Measurements from ENCODE around the gene GPR108. TPM values are rescaled to one million over a fixed set of nuclear protein-coding genes. Genes with fewer than 3 reads are reported as not detected.

Gene GPR108
- total RNA-seq, 1 experiment from 2014 or later = 53.6 TPM

DNA sequence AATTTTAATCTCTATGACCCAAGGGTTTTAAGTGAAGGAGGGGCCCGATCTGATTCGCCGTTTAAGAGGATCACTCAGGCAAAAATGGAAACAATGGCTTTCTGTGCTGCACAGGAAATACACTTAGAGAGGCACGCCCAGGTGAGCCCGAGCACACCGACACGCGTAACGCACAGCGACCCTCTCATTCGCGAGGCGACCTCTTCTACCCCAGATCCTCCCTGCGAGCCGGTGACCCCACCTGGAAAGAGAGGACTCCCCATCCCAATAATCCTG is 29.6 kb upstream of the GPR108 start:
- TF ChIP-seq CTCF (IDR thresholded peaks at IDR 0.05; ENCODE audit: insufficient read depth in 1 of 2, low read depth in 1 of 2, low read length in 1 of 2, severe bottlenecking in 1 of 2, unreplicated experiment in 1 of 2) = no peak
- POLR2A ChIA-PET = interaction anchor here (0.6 to 1.9 kb wide), 2 partner anchors 14 to 26 kb away, joined by 3 to 13 read pairs; no protein-coding TSS in a partner anchor
- DNase-seq = no peak
- peak overlapping the region; percentile 94 for H3K27ac Mint-ChIP-seq (ENCODE audit: unreplicated experiment)
- Histone ChIP-seq H3K36me3 (ENCODE audit: control insufficient read depth, insufficient read depth, low read length) (no peaks in the 10 kb centered on the region; the same call in 1 of the 2 replicates), H3K9me3 (no peaks in the 10 kb centered on the region), H3K4me1 (peaks cover 13% of the 10 kb centered on the region), H3K4me3 (ENCODE audit: low read depth, low read length) (peak overlapping the region; percentile 80), H3K27me3 (replicated peaks; ENCODE audit: control insufficient read depth, insufficient read depth, low read length) (no peaks in the 10 kb centered on the region)
- CTCF ChIA-PET = interaction anchor here (1.6 kb wide), 1 partner anchor 29 kb away, joined by 5 read pairs; no protein-coding TSS in a partner anchor
- peaks cover 10% of the 10 kb centered on the region for H3K4me1 Mint-ChIP-seq (ENCODE audit: low read depth, unreplicated experiment)
- H3K9me3 Mint-ChIP-seq (ENCODE audit: unreplicated experiment) = no peaks in the 10 kb centered on the region
- BruUV-seq (replicated peaks) = no TSS peak
- peaks cover 39% of the 10 kb centered on the region for H3K36me3 Mint-ChIP-seq (ENCODE audit: insufficient read depth, unreplicated experiment)
- H3K27me3 Mint-ChIP-seq (ENCODE audit: insufficient read depth, unreplicated experiment) = no peaks in the 10 kb centered on the region
- intact Hi-C loops (cut with micrococcal nuclease; ENCODE audit: unreplicated experiment) = loop anchor here (1.0 to 2.0 kb wide), 2 partner anchors 96 to 250 kb away; no protein-coding TSS in a partner anchor
- peak overlapping the region; percentile 80 for H3K4me3 Mint-ChIP-seq (ENCODE audit: unreplicated experiment)

DNA sequence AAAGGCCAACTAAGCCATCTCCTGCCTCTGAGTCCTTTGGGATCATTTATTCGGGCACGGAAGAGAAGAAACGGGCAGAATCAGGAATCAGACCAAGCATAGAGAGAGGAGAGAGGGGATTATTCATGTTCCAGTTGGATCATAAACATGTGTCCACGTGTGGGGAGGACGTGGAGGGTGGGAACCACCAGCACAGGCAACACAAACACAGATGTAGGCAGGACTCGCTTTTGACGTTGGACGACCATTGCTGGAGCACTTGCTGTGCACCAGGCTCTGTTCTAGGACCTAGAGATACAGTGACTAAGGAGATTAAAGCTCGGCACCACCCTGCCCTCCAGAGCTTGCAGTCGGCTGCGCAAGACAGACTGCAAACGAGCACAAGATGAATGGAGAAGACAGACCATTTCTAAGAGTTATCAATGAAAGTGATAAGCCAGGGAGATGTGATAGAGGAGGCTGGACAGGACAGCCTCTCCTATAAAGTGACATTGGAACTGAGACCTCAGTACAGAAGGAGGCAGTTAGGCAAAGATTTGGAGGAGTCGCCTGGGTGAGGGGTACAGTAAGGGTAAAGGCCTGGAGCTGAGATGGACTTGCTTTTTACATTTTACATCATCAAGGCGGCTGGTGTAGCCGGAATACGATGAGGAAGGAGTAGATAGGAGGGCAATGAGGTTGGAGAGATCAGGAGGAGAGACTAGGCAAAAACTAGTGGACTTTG is 29.1 kb upstream of the GPR108 start:
- H3K4me3 Mint-ChIP-seq (ENCODE audit: unreplicated experiment) = peak overlapping the region; percentile 80
- H3K27ac Mint-ChIP-seq (ENCODE audit: unreplicated experiment) = peak overlapping the region; percentile 94
- POLR2A ChIA-PET = interaction anchor here (0.9 to 1.9 kb wide), 2 partner anchors 14 to 29 kb away, joined by 3 to 13 read pairs; partner anchors contain the start of gene GPR108

More for the DNA sequence above, 29.1 kb upstream of the GPR108 start:
- intact Hi-C loops (cut with micrococcal nuclease; ENCODE audit: unreplicated experiment) = loop anchor here (1.0 to 2.0 kb wide), 4 partner anchors 13 to 250 kb away; no protein-coding TSS in a partner anchor
- DNase-seq = no peak
- peaks cover 10% of the 10 kb centered on the region for H3K4me1 Mint-ChIP-seq (ENCODE audit: low read depth, unreplicated experiment)
- Histone ChIP-seq H3K4me3 (ENCODE audit: low read depth, low read length) (peak overlapping the region; percentile 80), H3K36me3 (ENCODE audit: control insufficient read depth, insufficient read depth, low read length) (no peaks in the 10 kb centered on the region; the same call in 1 of the 2 replicates), H3K27me3 (replicated peaks; ENCODE audit: control insufficient read depth, insufficient read depth, low read length) (no peaks in the 10 kb centered on the region), H3K4me1 (peaks cover 13% of the 10 kb centered on the region), H3K9me3 (no peaks in the 10 kb centered on the region)
- TSS peak; percentile 87 for BruUV-seq (replicated peaks)
- H3K9me3 Mint-ChIP-seq (ENCODE audit: unreplicated experiment) = no peaks in the 10 kb centered on the region
- H3K36me3 Mint-ChIP-seq (ENCODE audit: insufficient read depth, unreplicated experiment) = peaks cover 37% of the 10 kb centered on the region
- TF ChIP-seq CTCF (IDR thresholded peaks at IDR 0.05; ENCODE audit: insufficient read depth in 1 of 2, low read depth in 1 of 2, low read length in 1 of 2, severe bottlenecking in 1 of 2, unreplicated experiment in 1 of 2) = peak in 1 of 2 experiments; percentile 6
- H3K27me3 Mint-ChIP-seq (ENCODE audit: insufficient read depth, unreplicated experiment) = no peaks in the 10 kb centered on the region
- CTCF ChIA-PET = interaction anchor here (1.1 to 1.6 kb wide), 2 partner anchors 14 to 28 kb away, joined by 3 to 5 read pairs; no protein-coding TSS in a partner anchor

Measured in Caco-2 (cell line).